IMR-90 (cell line): ENCODE data around the gene CYBRD1. TPM values are rescaled to one million over a fixed set of nuclear protein-coding genes. Genes with fewer than 3 reads are reported as not detected.

Experiments used
- ATAC-seq: fragments of 200-7000 bp; cut with Tn5 transposase; 2 replicates; pipeline ENCODE4 v1.9.1; 2020; ENCODE audit warnings: low read depth, mild to moderate bottlenecking, moderate library complexity
- BruUV-seq: library from RNA; stranded (reverse); fragments of 400-500 nt; replicated peaks from 2 replicates; lab custom pipeline; 2021; lab: Mats Ljungman, UMichigan
- CTCF ChIA-PET: fragments of 300-600 bp; formaldehyde crosslinking; extraction: SDS; loops from one replicate; lab custom pipeline; 2021; ENCODE audit warnings: antibody characterized with exemption; lab: Yijun Ruan, JAX
- POLR2A ChIA-PET: fragments of 300-600 bp; sonication (Branson Sonifier 250); formaldehyde crosslinking; loops from one replicate; lab custom pipeline; 2022; ENCODE audit warnings: antibody characterized with exemption; ENCODE audit not compliant: unreplicated experiment; lab: Charles Lee
- DNase-seq: peaks from one replicate; pipeline ENCODE4 v3.0.0; 2013
- H2AFZ ChIP-seq: replicated peaks from 2 replicates; pipeline ENCODE3; 2013; ENCODE audit warnings: low read length, mild to moderate bottlenecking; ENCODE audit not compliant: poor library complexity
- H2AK5ac ChIP-seq: 2 replicates; pipeline ENCODE4 v1.6.1; 2013; ENCODE audit warnings: low read depth, low read length, inconsistent platforms
- H2AK9ac ChIP-seq: replicated peaks from 2 replicates; pipeline ENCODE3; 2013; ENCODE audit warnings: mild to moderate bottlenecking, low read depth, low read length, moderate library complexity; ENCODE audit not compliant: poor library complexity
- H2BK120ac ChIP-seq: 2 replicates; pipeline ENCODE4 v1.6.1; 2013; ENCODE audit warnings: low read depth, low read length, inconsistent platforms
- H2BK15ac ChIP-seq: 3 replicates; pipeline ENCODE4 v1.6.1; 2013; ENCODE audit warnings: low read depth, low read length, inconsistent platforms
- H2BK20ac ChIP-seq: 2 replicates; pipeline ENCODE4 v1.6.1; 2013; ENCODE audit warnings: low read depth, mild to moderate bottlenecking, inconsistent platforms, low read length, moderate library complexity
- H2BK5ac ChIP-seq: 2 replicates; pipeline ENCODE4 v1.6.1; 2013; ENCODE audit warnings: mild to moderate bottlenecking, low read depth, low read length, inconsistent platforms; ENCODE audit not compliant: poor library complexity, severe bottlenecking
- H3K14ac ChIP-seq: replicated peaks from 2 replicates; pipeline ENCODE4 v1.6.1; 2013; ENCODE audit warnings: low read depth, low read length, inconsistent platforms
- H3K18ac ChIP-seq: 2 replicates; pipeline ENCODE4 v1.6.1; 2013; ENCODE audit warnings: low read depth, low read length, control low read depth
- H3K23ac ChIP-seq: 2 replicates; pipeline ENCODE4 v1.6.1; 2013; ENCODE audit warnings: low read depth, low read length, inconsistent platforms
- H3K27ac ChIP-seq: 2 replicates; pipeline ENCODE4 v1.5.1; 2013; ENCODE audit warnings: mild to moderate bottlenecking, control low read depth, low read length; ENCODE audit not compliant: insufficient read depth
- H3K27me3 ChIP-seq: 2 replicates; pipeline ENCODE4 v1.6.1; 2013; ENCODE audit warnings: low read length; ENCODE audit not compliant: control insufficient read depth, insufficient read depth
- H3K36me3 ChIP-seq: 2 replicates; pipeline ENCODE4 v1.6.1; 2013; ENCODE audit warnings: low read length, mixed read lengths; ENCODE audit not compliant: control insufficient read depth, insufficient read depth
- H3K4ac ChIP-seq: 2 replicates; pipeline ENCODE4 v1.6.1; 2013; ENCODE audit warnings: low read depth, low read length, inconsistent platforms
- H3K4me1 ChIP-seq: 2 replicates; pipeline ENCODE4 v1.6.1; 2013; ENCODE audit warnings: low read length, mixed read lengths; ENCODE audit not compliant: control insufficient read depth, insufficient read depth
- H3K4me2 ChIP-seq: 2 replicates; pipeline ENCODE4 v1.6.1; 2013; ENCODE audit warnings: low read depth, mild to moderate bottlenecking, control low read depth, low read length, moderate library complexity
- H3K4me3 ChIP-seq: 2 replicates; pipeline ENCODE4 v1.5.1; 2013; ENCODE audit warnings: low read depth, mild to moderate bottlenecking, control low read depth, low read length, moderate library complexity; ENCODE audit not compliant: insufficient read depth
- H3K56ac ChIP-seq: 2 replicates; pipeline ENCODE4 v1.6.1; 2013; ENCODE audit warnings: low read length, inconsistent platforms; ENCODE audit not compliant: insufficient read depth; ENCODE audit errors: extremely low read depth
- H3K79me1 ChIP-seq, 2 experiments: 2 replicates each; pipeline ENCODE4 v1.6.1; 2013; ENCODE audit warnings: low read length in 2 of 2, inconsistent platforms in 1 of 2, low read depth in 1 of 2
- H3K9ac ChIP-seq: 2 replicates; pipeline ENCODE4 v1.6.1; 2013; ENCODE audit warnings: low read depth, low read length, control low read depth
- H3K9me1 ChIP-seq: 2 replicates; pipeline ENCODE4 v1.6.1; 2013; ENCODE audit warnings: low read length, inconsistent platforms; ENCODE audit not compliant: insufficient read depth
- H3K9me3 ChIP-seq: 2 replicates; pipeline ENCODE4 v1.6.1; 2013; ENCODE audit warnings: low read length; ENCODE audit not compliant: control insufficient read depth, insufficient read depth
- H4K20me1 ChIP-seq: 2 replicates; pipeline ENCODE4 v1.6.1; 2013; ENCODE audit warnings: low read length, inconsistent platforms; ENCODE audit not compliant: insufficient read depth
- H4K5ac ChIP-seq: 2 replicates; pipeline ENCODE4 v1.6.1; 2013; ENCODE audit warnings: mild to moderate bottlenecking, low read depth, low read length, control low read depth
- H4K8ac ChIP-seq, 2 experiments: 2 replicates each; pipeline ENCODE4 v1.6.1; 2013; ENCODE audit warnings: low read depth in 2 of 2, low read length in 2 of 2, control low read depth in 1 of 2, inconsistent platforms in 1 of 2
- H4K91ac ChIP-seq: 2 replicates; pipeline ENCODE4 v1.6.1; 2013; ENCODE audit warnings: low read depth, low read length, inconsistent platforms; ENCODE audit not compliant: insufficient read depth
- CEBPB ChIP-seq: IDR thresholded peaks from 2 replicates; pipeline ENCODE4 v1.6.1; 2012; ENCODE audit warnings: low read depth, low read length, improper control_type of control experiment
- CHD1 ChIP-seq: IDR thresholded peaks from 2 replicates; pipeline ENCODE4 v1.6.1; 2012; ENCODE audit warnings: low read depth, low read length, improper control_type of control experiment
- MAFK ChIP-seq: IDR thresholded peaks from 2 replicates; pipeline ENCODE4 v1.6.1; 2012; ENCODE audit warnings: low read depth, low read length, improper control_type of control experiment
- MAZ ChIP-seq: IDR thresholded peaks from 2 replicates; pipeline ENCODE4 v1.6.1; 2012; ENCODE audit warnings: low read depth, mild to moderate bottlenecking, low read length, improper control_type of control experiment, moderate library complexity, borderline replicate concordance
- MXI1 ChIP-seq: IDR thresholded peaks from 2 replicates; pipeline ENCODE4 v1.6.1; 2012; ENCODE audit warnings: low read depth, mild to moderate bottlenecking, low read length, moderate library complexity, borderline replicate concordance
- NFE2L2 ChIP-seq: fragments of 150-350 bp; IDR thresholded peaks from 2 replicates; pipeline ENCODE4 v1.6.1; 2016; ENCODE audit warnings: low read depth, mild to moderate bottlenecking, low read length
- RCOR1 ChIP-seq: IDR thresholded peaks from 2 replicates; pipeline ENCODE4 v1.6.1; 2012; ENCODE audit warnings: mild to moderate bottlenecking, low read length, improper control_type of control experiment; ENCODE audit not compliant: insufficient replicate concordance
- RFX5 ChIP-seq: IDR thresholded peaks from 2 replicates; pipeline ENCODE4 v1.8.0; 2012; ENCODE audit warnings: low read depth, mild to moderate bottlenecking, low read length, moderate library complexity
- WGBS, 2 experiments: methylation state at CpG; one replicate each; pipeline versions ENCODE4 v1.1.5 to v1.1.7; 2013; ENCODE audit warnings: missing lambda C conversion rate in 2 of 2; ENCODE audit not compliant: insufficient read length in 1 of 2; ENCODE audit errors: extremely low coverage in 2 of 2; 5-methylcytosine and 5-hydroxymethylcytosine counted together
- dilution Hi-C: fragments of 300-500 bp; cut with HindIII; formaldehyde crosslinking; loops from one replicate; pipeline ENCODE4 v1.14.3; 2018; ENCODE audit warnings: low sequenced_read_pairs; ENCODE audit not compliant: unreplicated experiment
- in situ Hi-C: fragments of 300-500 bp; cut with MboI; formaldehyde crosslinking; loops from 3 replicates; pipeline ENCODE4 v1.14.3; 2019; ENCODE audit warnings: low sequenced_read_pairs, inconsistent platforms, mixed read lengths
- intact Hi-C: fragments of 100-400 bp; cut with micrococcal nuclease; formaldehyde crosslinking; loops from 2 replicates; pipeline ENCODE4 v1.10.0; 2022
- polyA plus RNA-seq, 3 experiments: library from polyadenylated mRNA; depleted of rRNA; stranded (reverse); fragments of >200 nt; gene quantifications; 2 replicates each; pipeline ENCODE4 v1.2.3, GENCODE V29; 2012; ENCODE audit warnings: low replicate concordance in 1 of 3
- total RNA-seq: library from RNA; depleted of rRNA; stranded (reverse); fragments of >200 nt; gene quantifications from 2 replicates; pipeline ENCODE4 v1.2.3, GENCODE V29; 2012

The CYBRD1 gene
- total and polyA plus RNA-seq, 2 of the 4 experiments (the other 2 are of a cell fraction), result 53.2 to 103 TPM

DNA sequence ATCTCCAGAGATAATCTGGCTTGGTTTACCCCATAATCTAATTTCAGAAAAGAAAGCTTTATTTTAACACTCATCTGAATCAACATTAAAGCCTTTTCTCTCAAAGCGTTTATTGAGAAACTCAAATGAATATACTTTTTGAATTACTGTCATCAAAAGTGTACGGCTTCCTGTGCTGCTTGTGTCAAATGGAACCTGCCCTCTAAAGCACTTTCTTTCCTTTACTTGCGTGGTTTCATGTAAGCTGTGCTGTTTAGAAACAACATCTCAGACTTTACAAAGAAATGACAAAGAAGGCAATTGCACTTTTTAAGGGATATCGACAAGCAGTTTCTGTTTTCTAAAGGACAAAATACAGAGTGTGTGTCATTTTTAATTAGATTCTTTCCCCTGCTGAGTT lies 35.1 kb downstream of the CYBRD1 start:
- H2BK20ac ChIP-seq, result no peak overlapping the region
- no peak overlapping the region for H2BK120ac ChIP-seq
- H3K27me3 ChIP-seq, result no peaks in the 10 kb centered on the region
- no TSS peak for BruUV-seq
- no peak for ATAC-seq
- intact Hi-C loops, result no loop called here
- WGBS, 2 experiments, result 100% methylated on average over 1 of the region's 4 CpGs; no CpG with 5 or more reads in 1 of the 2 experiments
- no peak overlapping the region for H3K4me2 ChIP-seq
- in situ Hi-C loops, result no loop called here
- no peaks in the 10 kb centered on the region for H4K20me1 ChIP-seq
- DNase-seq, result no peak
- H3K9ac ChIP-seq, result no peak overlapping the region
- POLR2A ChIA-PET, result no interaction called here
- dilution Hi-C loops, result no loop called here
- no peak overlapping the region for H2AK5ac ChIP-seq
- H3K9me3 ChIP-seq, result no peaks in the 10 kb centered on the region
- H3K4me1 ChIP-seq, result no peaks in the 10 kb centered on the region
- no peak overlapping the region for H4K8ac ChIP-seq
- no peak overlapping the region for H3K23ac ChIP-seq
- H3K4ac ChIP-seq, result no peak overlapping the region
- 0 out of 2 replicates have a peak, but pooled peaks cover 3% of the 10 kb centered on the region for H3K9me1 ChIP-seq
- H2BK15ac ChIP-seq, result no peak overlapping the region
- H3K36me3 ChIP-seq, result peaks cover 15% of the 10 kb centered on the region
- H2AK9ac ChIP-seq, result no peak overlapping the region
- no peak overlapping the region for H2BK5ac ChIP-seq
- no peak overlapping the region for H3K56ac ChIP-seq
- no peaks in the 10 kb centered on the region; a peak in 1 of 4 replicates for H3K79me1 ChIP-seq
- no peak overlapping the region for H3K14ac ChIP-seq
- H4K5ac ChIP-seq, result no peak overlapping the region
- H3K27ac ChIP-seq, result no peak overlapping the region
- TF ChIP-seq RFX5 (no peak), MAFK (no peak), MXI1 (no peak), RCOR1 (no peak), CHD1 (no peak), CEBPB (no peak), NFE2L2 (no peak), MAZ (no peak)
- no peak overlapping the region for H4K91ac ChIP-seq
- CTCF ChIA-PET, result interaction anchor here (1.1 kb wide), 1 partner anchor 16 kb away, joined by 3 read pairs; no protein-coding TSS in a partner anchor
- H3K18ac ChIP-seq, result no peak overlapping the region
- H2AFZ ChIP-seq, result no peak overlapping the region
- H3K4me3 ChIP-seq, result no peak overlapping the region
